ENCODE measurements around the gene FAM222A.

DNA sequence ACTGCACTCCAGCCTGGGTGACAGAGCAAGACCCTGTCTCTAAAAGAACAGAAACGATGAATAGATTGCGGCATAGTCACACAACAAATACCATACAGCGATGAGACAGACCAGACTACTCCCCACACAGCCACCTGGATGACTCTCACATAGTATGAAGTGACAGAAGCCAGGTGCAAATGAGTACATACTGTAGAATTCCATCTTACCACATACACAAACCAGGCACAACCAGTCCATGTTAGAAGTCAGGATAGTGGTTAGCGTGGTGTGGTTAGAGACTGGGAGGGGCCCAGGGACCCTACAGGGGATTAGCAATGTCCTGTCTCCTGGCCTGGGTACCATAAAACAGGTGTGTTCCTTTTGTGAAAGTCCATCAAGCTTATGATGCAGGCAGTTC is 53.8 kb downstream of the FAM222A start:
- TF ChIP-seq EP300 (conservative IDR thresholded peaks at IDR 0.05; ENCODE audit: poor library complexity, severe bottlenecking) = no peak
- TF ChIP-seq, protein P1, sequence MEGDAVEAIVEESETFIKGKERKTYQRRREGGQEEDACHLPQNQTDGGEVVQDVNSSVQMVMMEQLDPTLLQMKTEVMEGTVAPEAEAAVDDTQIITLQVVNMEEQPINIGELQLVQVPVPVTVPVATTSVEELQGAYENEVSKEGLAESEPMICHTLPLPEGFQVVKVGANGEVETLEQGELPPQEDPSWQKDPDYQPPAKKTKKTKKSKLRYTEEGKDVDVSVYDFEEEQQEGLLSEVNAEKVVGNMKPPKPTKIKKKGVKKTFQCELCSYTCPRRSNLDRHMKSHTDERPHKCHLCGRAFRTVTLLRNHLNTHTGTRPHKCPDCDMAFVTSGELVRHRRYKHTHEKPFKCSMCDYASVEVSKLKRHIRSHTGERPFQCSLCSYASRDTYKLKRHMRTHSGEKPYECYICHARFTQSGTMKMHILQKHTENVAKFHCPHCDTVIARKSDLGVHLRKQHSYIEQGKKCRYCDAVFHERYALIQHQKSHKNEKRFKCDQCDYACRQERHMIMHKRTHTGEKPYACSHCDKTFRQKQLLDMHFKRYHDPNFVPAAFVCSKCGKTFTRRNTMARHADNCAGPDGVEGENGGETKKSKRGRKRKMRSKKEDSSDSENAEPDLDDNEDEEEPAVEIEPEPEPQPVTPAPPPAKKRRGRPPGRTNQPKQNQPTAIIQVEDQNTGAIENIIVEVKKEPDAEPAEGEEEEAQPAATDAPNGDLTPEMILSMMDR (IDR thresholded peaks at IDR 0.05; ENCODE audit: poor library complexity, severe bottlenecking) = no peak
- TF ChIP-seq RAD21 (conservative IDR thresholded peaks at IDR 0.05) = no peak
- TF ChIP-seq, protein P2, sequence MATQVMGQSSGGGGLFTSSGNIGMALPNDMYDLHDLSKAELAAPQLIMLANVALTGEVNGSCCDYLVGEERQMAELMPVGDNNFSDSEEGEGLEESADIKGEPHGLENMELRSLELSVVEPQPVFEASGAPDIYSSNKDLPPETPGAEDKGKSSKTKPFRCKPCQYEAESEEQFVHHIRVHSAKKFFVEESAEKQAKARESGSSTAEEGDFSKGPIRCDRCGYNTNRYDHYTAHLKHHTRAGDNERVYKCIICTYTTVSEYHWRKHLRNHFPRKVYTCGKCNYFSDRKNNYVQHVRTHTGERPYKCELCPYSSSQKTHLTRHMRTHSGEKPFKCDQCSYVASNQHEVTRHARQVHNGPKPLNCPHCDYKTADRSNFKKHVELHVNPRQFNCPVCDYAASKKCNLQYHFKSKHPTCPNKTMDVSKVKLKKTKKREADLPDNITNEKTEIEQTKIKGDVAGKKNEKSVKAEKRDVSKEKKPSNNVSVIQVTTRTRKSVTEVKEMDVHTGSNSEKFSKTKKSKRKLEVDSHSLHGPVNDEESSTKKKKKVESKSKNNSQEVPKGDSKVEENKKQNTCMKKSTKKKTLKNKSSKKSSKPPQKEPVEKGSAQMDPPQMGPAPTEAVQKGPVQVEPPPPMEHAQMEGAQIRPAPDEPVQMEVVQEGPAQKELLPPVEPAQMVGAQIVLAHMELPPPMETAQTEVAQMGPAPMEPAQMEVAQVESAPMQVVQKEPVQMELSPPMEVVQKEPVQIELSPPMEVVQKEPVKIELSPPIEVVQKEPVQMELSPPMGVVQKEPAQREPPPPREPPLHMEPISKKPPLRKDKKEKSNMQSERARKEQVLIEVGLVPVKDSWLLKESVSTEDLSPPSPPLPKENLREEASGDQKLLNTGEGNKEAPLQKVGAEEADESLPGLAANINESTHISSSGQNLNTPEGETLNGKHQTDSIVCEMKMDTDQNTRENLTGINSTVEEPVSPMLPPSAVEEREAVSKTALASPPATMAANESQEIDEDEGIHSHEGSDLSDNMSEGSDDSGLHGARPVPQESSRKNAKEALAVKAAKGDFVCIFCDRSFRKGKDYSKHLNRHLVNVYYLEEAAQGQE (IDR thresholded peaks at IDR 0.05; ENCODE audit: borderline replicate concordance) = no peak
- TF ChIP-seq SMC3 (conservative IDR thresholded peaks at IDR 0.05; ENCODE audit: poor library complexity) = no peak

All from neural cell (in vitro differentiated cells).